Measurements from ENCODE around the gene INTS11.

INTS11 gene

DNA sequence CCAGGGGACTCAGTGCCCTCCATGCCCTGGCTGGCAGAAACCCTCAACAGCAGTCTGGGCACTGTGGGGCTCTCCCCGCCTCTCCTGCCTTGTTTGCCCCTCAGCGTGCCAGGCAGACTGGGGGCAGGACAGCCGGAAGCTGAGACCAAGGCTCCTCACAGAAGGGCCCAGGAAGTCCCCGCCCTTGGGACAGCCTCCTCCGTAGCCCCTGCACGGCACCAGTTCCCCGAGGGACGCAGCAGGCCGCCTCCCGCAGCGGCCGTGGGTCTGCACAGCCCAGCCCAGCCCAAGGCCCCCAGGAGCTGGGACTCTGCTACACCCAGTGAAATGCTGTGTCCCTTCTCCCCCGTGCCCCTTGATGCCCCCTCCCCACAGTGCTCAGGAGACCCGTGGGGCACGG, 3.8 kb upstream of the INTS11 start:
- Histone ChIP-seq H3K36me3 (peaks cover 30% of the 10 kb centered on the region), H3K4me1 (ENCODE audit: control insufficient read depth in 1 of 2, insufficient read depth in 1 of 2, low read depth in 1 of 2, low read length in 1 of 2) (peaks cover 26 to 32% of the 10 kb centered on the region in 2 experiments), H3K4me3 (ENCODE audit: low read depth in 1 of 2, low read length in 1 of 2) (no peak overlapping the region), H3K9me3 (no peaks in the 10 kb centered on the region), H3K27me3 (no peaks in the 10 kb centered on the region), H3K27ac (no peak overlapping the region)
- TF ChIP-seq, protein P1, sequence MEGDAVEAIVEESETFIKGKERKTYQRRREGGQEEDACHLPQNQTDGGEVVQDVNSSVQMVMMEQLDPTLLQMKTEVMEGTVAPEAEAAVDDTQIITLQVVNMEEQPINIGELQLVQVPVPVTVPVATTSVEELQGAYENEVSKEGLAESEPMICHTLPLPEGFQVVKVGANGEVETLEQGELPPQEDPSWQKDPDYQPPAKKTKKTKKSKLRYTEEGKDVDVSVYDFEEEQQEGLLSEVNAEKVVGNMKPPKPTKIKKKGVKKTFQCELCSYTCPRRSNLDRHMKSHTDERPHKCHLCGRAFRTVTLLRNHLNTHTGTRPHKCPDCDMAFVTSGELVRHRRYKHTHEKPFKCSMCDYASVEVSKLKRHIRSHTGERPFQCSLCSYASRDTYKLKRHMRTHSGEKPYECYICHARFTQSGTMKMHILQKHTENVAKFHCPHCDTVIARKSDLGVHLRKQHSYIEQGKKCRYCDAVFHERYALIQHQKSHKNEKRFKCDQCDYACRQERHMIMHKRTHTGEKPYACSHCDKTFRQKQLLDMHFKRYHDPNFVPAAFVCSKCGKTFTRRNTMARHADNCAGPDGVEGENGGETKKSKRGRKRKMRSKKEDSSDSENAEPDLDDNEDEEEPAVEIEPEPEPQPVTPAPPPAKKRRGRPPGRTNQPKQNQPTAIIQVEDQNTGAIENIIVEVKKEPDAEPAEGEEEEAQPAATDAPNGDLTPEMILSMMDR (IDR thresholded peaks at IDR 0.05), result no peak

DNA sequence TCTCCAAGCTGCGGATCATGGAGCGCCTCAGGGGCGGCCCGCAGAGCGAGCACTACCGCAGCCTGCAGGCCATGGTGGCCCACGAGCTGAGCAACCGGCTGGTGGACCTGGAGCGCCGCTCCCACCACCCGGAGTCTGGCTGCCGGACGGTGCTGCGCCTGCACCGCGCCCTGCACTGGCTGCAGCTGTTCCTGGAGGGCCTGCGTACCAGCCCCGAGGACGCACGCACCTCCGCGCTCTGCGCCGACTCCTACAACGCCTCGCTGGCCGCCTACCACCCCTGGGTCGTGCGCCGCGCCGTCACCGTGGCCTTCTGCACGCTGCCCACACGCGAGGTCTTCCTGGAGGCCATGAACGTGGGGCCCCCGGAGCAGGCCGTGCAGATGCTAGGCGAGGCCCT, 2.8 kb upstream of the INTS11 start:
- no peak overlapping the region for H3K27ac ChIP-seq
- H3K4me1 ChIP-seq (ENCODE audit: control insufficient read depth in 1 of 2, insufficient read depth in 1 of 2, low read depth in 1 of 2, low read length in 1 of 2), result peaks cover 31 to 33% of the 10 kb centered on the region in 2 experiments
- peaks cover 30% of the 10 kb centered on the region for H3K36me3 ChIP-seq
- no peak overlapping the region for H3K4me3 ChIP-seq (ENCODE audit: low read depth in 1 of 2, low read length in 1 of 2)
- TF ChIP-seq, protein P1 (IDR thresholded peaks at IDR 0.05), result no peak
- no peaks in the 10 kb centered on the region for H3K27me3 ChIP-seq
- H3K9me3 ChIP-seq, result no peaks in the 10 kb centered on the region

DNA sequence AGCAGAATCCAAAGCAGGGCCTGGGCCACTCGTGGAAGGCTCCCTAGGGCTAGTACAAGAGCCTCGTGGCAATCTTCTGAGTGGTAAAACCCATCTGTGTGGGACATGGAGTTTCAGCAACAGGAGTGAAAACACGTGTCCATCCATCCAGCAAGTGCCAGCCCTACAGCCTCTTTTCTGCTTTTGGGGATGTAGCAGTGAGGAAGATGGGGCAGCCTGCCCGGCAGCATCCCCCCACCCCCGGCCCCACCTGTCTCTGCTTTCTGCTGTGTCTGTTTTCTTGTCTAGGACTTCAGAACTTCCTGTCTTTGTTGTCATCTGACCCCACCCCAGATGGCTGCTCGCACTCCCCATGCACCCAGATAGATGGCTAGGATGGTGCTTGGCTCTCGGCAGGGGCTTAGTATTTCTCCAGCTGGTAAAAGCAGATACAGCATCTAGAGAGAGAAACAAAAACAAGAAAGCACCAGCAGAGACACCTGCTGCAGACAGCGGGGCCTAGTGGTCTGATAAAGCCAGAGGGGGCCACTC, 1.7 kb upstream of the INTS11 start:
- no peaks in the 10 kb centered on the region for H3K27me3 ChIP-seq
- peak overlapping the region in 1 of 2 experiments; percentile 82 for H3K4me3 ChIP-seq (ENCODE audit: low read depth in 1 of 2, low read length in 1 of 2)
- no peaks in the 10 kb centered on the region for H3K9me3 ChIP-seq
- peaks cover 28 to 33% of the 10 kb centered on the region in 2 experiments for H3K4me1 ChIP-seq (ENCODE audit: control insufficient read depth in 1 of 2, insufficient read depth in 1 of 2, low read depth in 1 of 2, low read length in 1 of 2)
- TF ChIP-seq, protein P1 (IDR thresholded peaks at IDR 0.05), result no peak
- peaks cover 32% of the 10 kb centered on the region for H3K36me3 ChIP-seq
- H3K27ac ChIP-seq, result no peak overlapping the region

DNA sequence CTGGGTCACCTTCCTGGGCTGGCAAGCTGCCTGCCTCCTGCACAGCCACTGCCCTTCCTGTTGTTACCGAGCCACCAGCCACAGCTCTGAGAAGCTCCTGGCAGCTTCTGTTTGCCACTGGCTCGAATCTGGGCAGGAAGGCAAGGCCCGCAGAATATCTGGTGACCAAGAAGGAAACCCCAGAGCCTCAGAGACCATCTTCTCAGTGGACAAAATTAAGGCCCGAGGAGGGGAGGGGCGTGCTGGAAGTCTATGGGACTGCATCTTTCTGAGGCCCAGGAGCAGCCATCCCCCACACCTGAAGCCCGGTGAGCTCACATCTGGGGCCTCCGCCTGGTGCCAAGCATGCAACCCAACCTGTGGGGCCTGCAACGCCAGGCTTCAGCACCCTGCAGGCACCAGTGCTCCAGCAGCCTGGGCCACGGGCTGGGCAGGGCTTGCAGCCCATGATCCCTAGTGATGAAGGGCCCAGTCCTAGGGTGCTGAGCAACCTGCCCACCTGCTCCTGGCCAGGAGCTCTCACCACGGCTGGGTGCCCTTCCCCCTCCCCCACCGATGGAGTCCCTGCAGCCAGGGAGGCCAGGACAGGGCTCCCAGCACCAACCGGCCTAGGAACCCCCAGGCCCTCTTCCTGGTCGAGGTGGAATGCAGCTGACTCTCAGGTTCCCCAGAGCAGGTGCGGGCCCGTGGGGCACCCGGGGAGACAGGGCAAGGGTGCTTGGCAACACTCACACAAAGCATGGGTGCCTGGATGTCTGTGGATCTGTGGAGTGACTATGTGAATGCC, 1.0 kb upstream of the INTS11 start:
- H3K9me3 ChIP-seq, result no peaks in the 10 kb centered on the region
- H3K4me3 ChIP-seq (ENCODE audit: low read depth in 1 of 2, low read length in 1 of 2), result peak overlapping the region; percentile 82 to 94
- peak overlapping the region; percentile 82 for H3K27ac ChIP-seq
- H3K27me3 ChIP-seq, result no peaks in the 10 kb centered on the region
- H3K4me1 ChIP-seq (ENCODE audit: control insufficient read depth in 1 of 2, insufficient read depth in 1 of 2, low read depth in 1 of 2, low read length in 1 of 2), result peaks cover 26 to 33% of the 10 kb centered on the region in 2 experiments
- TF ChIP-seq, protein P1 (IDR thresholded peaks at IDR 0.05), result no peak
- H3K36me3 ChIP-seq, result peaks cover 38% of the 10 kb centered on the region

DNA sequence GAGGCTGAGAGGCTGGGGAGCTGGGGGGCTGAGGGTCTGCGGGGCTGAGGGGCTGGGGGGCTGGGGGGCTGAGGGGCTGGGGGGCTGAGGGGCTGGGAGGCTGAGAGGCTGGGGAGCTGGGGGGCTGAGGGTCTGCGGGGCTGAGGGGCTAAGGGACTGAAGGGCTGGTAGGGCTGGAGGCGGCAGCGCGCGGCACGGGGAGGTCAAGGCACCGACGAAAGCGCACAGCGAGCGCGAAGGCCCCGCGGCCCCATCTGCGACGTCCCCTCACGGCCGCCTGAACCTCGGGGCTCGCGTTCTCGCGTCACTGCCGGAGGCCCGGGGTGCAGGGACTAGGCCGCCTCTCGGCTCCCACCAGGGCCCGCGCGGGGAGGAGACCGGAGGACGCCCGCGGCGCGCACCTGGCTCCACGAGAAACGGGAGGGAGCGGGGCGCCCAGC, 356 bp downstream of the INTS11 start:
- TF ChIP-seq, protein P1 (IDR thresholded peaks at IDR 0.05), result no peak
- H3K36me3 ChIP-seq, result peaks cover 51% of the 10 kb centered on the region
- peaks cover 26 to 33% of the 10 kb centered on the region in 2 experiments for H3K4me1 ChIP-seq (ENCODE audit: control insufficient read depth in 1 of 2, insufficient read depth in 1 of 2, low read depth in 1 of 2, low read length in 1 of 2)
- H3K27me3 ChIP-seq, result no peaks in the 10 kb centered on the region
- H3K27ac ChIP-seq, result peak overlapping the region; percentile 82
- no peaks in the 10 kb centered on the region for H3K9me3 ChIP-seq
- H3K4me3 ChIP-seq (ENCODE audit: low read depth in 1 of 2, low read length in 1 of 2), result peak overlapping the region; percentile 82 to 94

All from neutrophil (primary cell).